GM23248 (cell line): ENCODE data around the gene CSTPP1. TPM values are rescaled to one million over a fixed set of nuclear protein-coding genes. Genes with fewer than 3 reads are reported as not detected.

Source experiments
- DNase-seq: peaks from one replicate; pipeline ENCODE4 v3.0.0-alpha.2; 2015
- H2AFZ ChIP-seq: fragments of 200-600 bp; sonication (generic); 2 replicates; pipeline ENCODE4 v1.6.1; 2016; ENCODE audit warnings: antibody characterized with exemption
- H3F3A ChIP-seq: fragments of 200-600 bp; sonication (generic); 2 replicates; pipeline ENCODE4 v1.6.1; 2016; ENCODE audit warnings: mild to moderate bottlenecking, antibody characterized with exemption, mixed run types; ENCODE audit not compliant: insufficient read depth
- H3K27ac ChIP-seq: fragments of 200-600 bp; sonication (generic); 2 replicates; pipeline ENCODE4 v1.5.1; 2016; ENCODE audit warnings: mild to moderate bottlenecking
- H3K27me3 ChIP-seq: fragments of 200-600 bp; sonication (generic); replicated peaks from 2 replicates; pipeline ENCODE4 v1.6.1; 2016; ENCODE audit warnings: mild to moderate bottlenecking; ENCODE audit not compliant: insufficient read depth
- H3K36me3 ChIP-seq: fragments of 200-600 bp; sonication (generic); 2 replicates; pipeline ENCODE4 v1.6.1; 2016; ENCODE audit warnings: low read depth, mild to moderate bottlenecking
- H3K4me1 ChIP-seq: fragments of 200-600 bp; sonication (generic); 2 replicates; pipeline ENCODE4 v1.6.1; 2016; ENCODE audit warnings: mild to moderate bottlenecking; ENCODE audit not compliant: insufficient read depth
- H3K4me2 ChIP-seq: fragments of 200-600 bp; sonication (generic); one replicate; pipeline ENCODE4 v1.6.1; 2016; ENCODE audit warnings: mild to moderate bottlenecking; ENCODE audit not compliant: unreplicated experiment
- H3K4me3 ChIP-seq: fragments of 200-600 bp; sonication (generic); 2 replicates; pipeline ENCODE4 v1.5.1; 2016; ENCODE audit warnings: mild to moderate bottlenecking
- H3K79me2 ChIP-seq: fragments of 200-600 bp; sonication (generic); 2 replicates; pipeline ENCODE4 v1.6.1; 2016; ENCODE audit warnings: mild to moderate bottlenecking; ENCODE audit not compliant: insufficient read depth
- H3K9ac ChIP-seq: fragments of 200-600 bp; sonication (generic); 2 replicates; pipeline ENCODE4 v1.6.1; 2016; ENCODE audit warnings: mild to moderate bottlenecking
- H3K9me2 ChIP-seq: fragments of 200-600 bp; sonication (generic); 2 replicates; pipeline ENCODE4 v1.6.1; 2016; ENCODE audit warnings: mixed run types, mild to moderate bottlenecking, moderate library complexity; ENCODE audit not compliant: insufficient read depth
- H3K9me3 ChIP-seq: fragments of 200-600 bp; sonication (generic); one replicate; pipeline ENCODE4 v1.6.1; 2017; ENCODE audit warnings: low read depth
- H4K20me1 ChIP-seq: fragments of 200-600 bp; sonication (generic); 2 replicates; pipeline ENCODE4 v1.6.0; 2016; ENCODE audit not compliant: insufficient read depth
- EZH2 ChIP-seq: fragments of 200-600 bp; sonication (generic); IDR thresholded peaks from 2 replicates; pipeline ENCODE4 v1.6.1; 2018; ENCODE audit warnings: antibody characterized with exemption, mild to moderate bottlenecking; ENCODE audit not compliant: insufficient read depth, poor library complexity, severe bottlenecking
- EZH2phosphoT487 ChIP-seq: fragments of 200-600 bp; sonication (generic); IDR thresholded peaks from 2 replicates; pipeline ENCODE4 v1.6.1; 2018; ENCODE audit warnings: antibody characterized with exemption, moderate library complexity, mild to moderate bottlenecking, low read depth; ENCODE audit not compliant: insufficient read depth
- WGBS, 2 experiments: methylation state at CpG; one replicate each; pipeline ENCODE4 v1.1.6; 2015 to 2017; ENCODE audit warnings: low lambda C conversion rate in 2 of 2, low coverage in 1 of 2; ENCODE audit errors: missing lambda C conversion rate in 2 of 2; 5-methylcytosine and 5-hydroxymethylcytosine counted together
- in situ Hi-C: fragments of 300-500 bp; cut with MboI; formaldehyde crosslinking; loops from 2 replicates; pipeline ENCODE4 v1.15.0; 2020
- polyA plus RNA-seq: library from polyadenylated mRNA; unstranded; fragments of >200 nt; fragmentation: Nextera tagmentation; extraction: Ambion mirVana; gene quantifications from 2 replicates; pipeline ENCODE4 v1.2.1, GENCODE V29; 2016
- total RNA-seq: library from RNA; depleted of rRNA; stranded (reverse); fragments of >200 nt; shearing (Covaris generic); gene quantifications from 2 replicates; pipeline ENCODE4 v1.2.3, GENCODE V29; 2014

Gene CSTPP1
- total and polyA plus RNA-seq, 2 experiments from 2014 or later, result 21.7 to 39.9 TPM

DNA sequence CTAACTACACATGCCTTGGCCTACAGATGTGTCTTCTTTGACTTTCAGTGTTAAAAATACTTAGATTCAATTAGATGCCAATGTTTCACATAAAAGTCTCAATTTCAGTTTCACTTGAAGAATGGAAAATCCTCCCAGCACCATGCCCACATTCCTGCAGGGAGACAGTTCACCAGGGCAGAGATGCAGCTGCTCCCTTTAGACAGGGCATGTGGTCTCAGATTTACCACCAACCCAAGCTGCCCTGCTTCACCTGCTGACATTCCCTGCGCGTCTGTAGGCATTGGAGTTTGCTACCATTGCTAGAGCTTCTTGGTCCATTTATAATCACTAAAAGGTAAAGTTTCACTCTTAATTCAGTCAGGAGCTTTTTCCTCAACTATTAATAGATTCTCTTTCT is 126.2 kb downstream of the CSTPP1 start:
- Histone ChIP-seq H3K9me2 (no peaks in the 10 kb centered on the region), H4K20me1 (no peaks in the 10 kb centered on the region), H3K9me3 (no peaks in the 10 kb centered on the region), H3K9ac (no peak overlapping the region), H3K79me2 (no peaks in the 10 kb centered on the region), H3F3A (no peaks in the 10 kb centered on the region), H2AFZ (no peak overlapping the region), H3K36me3 (no peaks in the 10 kb centered on the region), H3K4me2 (no peak overlapping the region), H3K4me3 (no peak overlapping the region), H3K27me3 (no peaks in the 10 kb centered on the region), H3K27ac (no peak overlapping the region), H3K4me1 (peaks cover 19% of the 10 kb centered on the region)
- DNase-seq, result no peak
- in situ Hi-C loops, result no loop called here
- TF ChIP-seq EZH2 (no peak), EZH2phosphoT487 (no peak)
- 97 to 100% methylated on average over 2 of the region's 2 CpGs for whole genome bisulfite sequencing, 2 experiments

DNA sequence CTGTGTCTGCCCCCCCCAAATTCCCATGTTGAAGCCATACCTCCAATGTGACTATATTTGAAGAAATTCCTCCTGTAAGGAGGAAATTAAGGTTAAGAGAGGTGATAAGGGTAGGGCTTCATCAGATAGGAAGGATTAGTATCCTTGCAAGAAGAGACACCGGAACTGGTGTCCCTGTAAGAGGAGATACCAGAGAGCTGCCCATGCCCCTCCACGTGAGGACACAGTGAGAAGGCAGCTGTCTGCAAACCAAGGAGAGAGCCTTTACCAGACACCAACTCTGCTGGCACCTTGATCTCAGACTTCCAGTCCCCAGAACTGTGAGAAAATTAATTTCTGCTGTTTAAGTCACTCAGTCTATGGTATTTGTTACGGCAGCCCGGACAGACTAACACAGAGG is 130.8 kb downstream of the CSTPP1 start:
- H3K9me3 ChIP-seq, result no peaks in the 10 kb centered on the region
- H3K4me2 ChIP-seq, result peak overlapping the region; percentile 27
- peaks cover 16% of the 10 kb centered on the region for H3K4me1 ChIP-seq
- no peak for DNase-seq
- H3K9ac ChIP-seq, result no peak overlapping the region
- no peak overlapping the region for H2AFZ ChIP-seq
- TF ChIP-seq EZH2phosphoT487 (no peak), EZH2 (no peak)
- H3K36me3 ChIP-seq, result no peaks in the 10 kb centered on the region
- 96 to 99% methylated on average over 4 of the region's 4 CpGs for WGBS, 2 experiments
- H3K4me3 ChIP-seq, result no peak overlapping the region
- H3K27ac ChIP-seq, result no peak overlapping the region
- H3F3A ChIP-seq, result peaks cover 4% of the 10 kb centered on the region; the same call in 1 of the 2 replicates
- no peaks in the 10 kb centered on the region for H3K27me3 ChIP-seq
- no peaks in the 10 kb centered on the region for H3K9me2 ChIP-seq
- H4K20me1 ChIP-seq, result no peaks in the 10 kb centered on the region
- no peaks in the 10 kb centered on the region for H3K79me2 ChIP-seq
- in situ Hi-C loops, result no loop called here

DNA sequence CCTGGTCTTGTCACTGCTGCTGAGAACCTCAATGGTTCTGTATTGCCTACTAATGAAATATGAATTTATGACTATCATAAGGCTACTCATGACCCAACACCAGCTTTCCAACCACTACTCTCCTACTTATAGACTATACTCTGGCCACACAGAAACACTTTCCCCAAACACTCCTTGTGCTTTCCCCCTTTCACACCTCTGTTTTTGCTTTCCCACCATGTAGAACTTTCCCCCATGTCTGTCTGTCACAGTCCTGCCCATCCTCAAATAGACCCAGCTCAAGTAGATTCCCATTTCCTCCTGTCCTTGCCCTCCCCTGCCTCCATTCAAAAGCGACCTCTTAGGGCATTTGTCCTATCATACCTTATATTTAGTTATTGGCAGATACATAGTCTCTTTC is 134.2 kb downstream of the CSTPP1 start:
- Histone ChIP-seq H4K20me1 (no peaks in the 10 kb centered on the region), H3K79me2 (no peaks in the 10 kb centered on the region), H3K36me3 (no peaks in the 10 kb centered on the region), H3K9ac (no peak overlapping the region), H2AFZ (no peak overlapping the region), H3K9me2 (no peaks in the 10 kb centered on the region), H3K27ac (no peak overlapping the region), H3K4me3 (no peak overlapping the region), H3K4me2 (no peak overlapping the region), H3K27me3 (no peaks in the 10 kb centered on the region), H3F3A (peaks cover 4% of the 10 kb centered on the region; the same call in 1 of the 2 replicates), H3K9me3 (no peaks in the 10 kb centered on the region), H3K4me1 (peaks cover 16% of the 10 kb centered on the region)
- 94 to 97% methylated on average over 1 of the region's 1 CpG for WGBS, 2 experiments
- TF ChIP-seq EZH2phosphoT487 (no peak), EZH2 (no peak)
- in situ Hi-C loops, result no loop called here
- DNase-seq, result no peak

DNA sequence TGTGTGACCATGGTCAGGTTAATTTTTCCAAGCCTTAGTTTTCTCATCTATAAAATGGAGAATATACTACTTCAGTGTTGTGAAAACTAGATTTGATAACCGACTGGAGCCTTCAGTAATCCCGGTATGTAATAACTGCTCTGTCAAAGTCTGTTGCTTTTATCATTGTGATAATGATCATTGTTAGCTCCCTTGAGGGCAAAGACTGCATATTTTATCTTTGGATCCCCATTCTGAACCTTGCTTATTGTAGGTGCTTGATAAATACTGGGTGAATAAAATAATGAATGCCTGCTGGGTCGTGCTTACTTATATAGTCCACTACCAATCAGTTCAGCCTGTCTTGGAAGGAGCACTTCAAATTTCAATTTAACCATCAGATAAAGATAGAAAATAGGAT is 134.8 kb downstream of the CSTPP1 start:
- no peak for DNase-seq
- Histone ChIP-seq H3K4me2 (no peak overlapping the region), H3K9me2 (no peaks in the 10 kb centered on the region), H3K4me1 (peaks cover 16% of the 10 kb centered on the region), H3K27ac (no peak overlapping the region), H3K9ac (no peak overlapping the region), H3K27me3 (no peaks in the 10 kb centered on the region), H3K36me3 (no peaks in the 10 kb centered on the region), H3K4me3 (no peak overlapping the region), H3F3A (peaks cover 4% of the 10 kb centered on the region; the same call in 1 of the 2 replicates), H3K9me3 (no peaks in the 10 kb centered on the region), H4K20me1 (no peaks in the 10 kb centered on the region), H2AFZ (no peak overlapping the region), H3K79me2 (no peaks in the 10 kb centered on the region)
- 29 to 33% methylated on average over 3 of the region's 3 CpGs for WGBS, 2 experiments
- in situ Hi-C loops, result no loop called here
- TF ChIP-seq EZH2phosphoT487 (no peak), EZH2 (no peak)

DNA sequence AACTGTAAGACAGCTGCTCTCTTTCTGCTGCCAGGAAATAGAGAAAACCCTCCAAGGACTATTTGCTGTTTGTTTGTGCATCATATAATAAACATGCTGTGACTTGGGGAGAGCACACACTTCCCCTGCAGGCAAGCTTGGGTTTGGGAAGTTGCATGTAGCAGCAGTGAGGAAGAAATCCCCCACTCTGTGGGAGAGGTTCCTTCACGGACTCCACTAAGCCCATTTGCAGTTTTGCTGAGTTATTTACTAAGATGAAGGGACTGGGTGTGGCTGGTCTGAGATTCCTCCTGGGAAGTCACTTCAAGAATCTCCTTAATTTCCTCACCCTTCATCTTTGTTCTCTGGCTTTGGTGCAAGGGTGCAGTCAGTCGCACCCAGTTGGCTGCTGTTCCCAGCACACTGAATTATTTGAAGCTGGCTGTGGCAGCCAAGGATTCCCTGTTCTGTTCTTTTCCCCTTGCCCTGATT is 135.3 kb downstream of the CSTPP1 start:
- no peaks in the 10 kb centered on the region for H3K9me2 ChIP-seq

More for the DNA sequence above, 135.3 kb downstream of the CSTPP1 start:
- Histone ChIP-seq H3K79me2 (no peaks in the 10 kb centered on the region), H3K36me3 (no peaks in the 10 kb centered on the region), H3K4me1 (peaks cover 13% of the 10 kb centered on the region), H3F3A (peaks cover 4% of the 10 kb centered on the region; the same call in 1 of the 2 replicates), H3K27me3 (no peaks in the 10 kb centered on the region), H3K9me3 (no peaks in the 10 kb centered on the region), H3K27ac (no peak overlapping the region), H3K4me2 (no peak overlapping the region), H3K4me3 (no peak overlapping the region), H2AFZ (peak overlapping the region; percentile 7; the same call in 1 of the 2 replicates), H4K20me1 (no peaks in the 10 kb centered on the region), H3K9ac (no peak overlapping the region)
- in situ Hi-C loops, result no loop called here
- TF ChIP-seq EZH2phosphoT487 (no peak), EZH2 (no peak)
- DNase-seq, result peak; percentile 12
- 35 to 47% methylated on average over 2 of the region's 2 CpGs for WGBS, 2 experiments
